Smooth muscle cell (in vitro differentiated cells): Measurements from ENCODE around the gene CYTH2. TPM values are rescaled to one million over a fixed set of nuclear protein-coding genes. Genes with fewer than 3 reads are reported as not detected.

ENCODE experiments used
- DNase-seq: peaks from one replicate; lab custom pipeline; 2025; ENCODE audit not compliant: unreplicated experiment; lab: John Stamatoyannopoulos, UW
- H2AFZ ChIP-seq: fragments of 200-600 bp; sonication (generic); 2 replicates; pipeline ENCODE4 v1.6.0; 2016; ENCODE audit warnings: antibody characterized with exemption, low read depth, mild to moderate bottlenecking
- H3F3A ChIP-seq: fragments of 200-600 bp; sonication (generic); 2 replicates; pipeline ENCODE4 v1.6.0; 2017; ENCODE audit warnings: antibody characterized with exemption, low read depth
- H3K27ac ChIP-seq: fragments of 200-600 bp; sonication (generic); 2 replicates; pipeline ENCODE4 v1.5.1; 2016; ENCODE audit warnings: low read depth, mild to moderate bottlenecking
- H3K27me3 ChIP-seq: fragments of 200-600 bp; sonication (generic); 2 replicates; pipeline ENCODE4 v1.6.1; 2016; ENCODE audit warnings: low read depth, mild to moderate bottlenecking
- H3K36me3 ChIP-seq: fragments of 200-600 bp; sonication (generic); 2 replicates; pipeline ENCODE4 v1.5.1; 2016; ENCODE audit warnings: low read depth
- H3K4me1 ChIP-seq: fragments of 200-600 bp; sonication (generic); 2 replicates; pipeline ENCODE4 v1.5.1; 2016; ENCODE audit warnings: low read depth
- H3K4me2 ChIP-seq: fragments of 200-600 bp; sonication (generic); 2 replicates; pipeline ENCODE4 v1.6.0; 2016; ENCODE audit warnings: mild to moderate bottlenecking
- H3K4me3 ChIP-seq: fragments of 200-600 bp; sonication (generic); 2 replicates; pipeline ENCODE4 v1.5.1; 2016; ENCODE audit warnings: mild to moderate bottlenecking
- H3K79me2 ChIP-seq: fragments of 200-600 bp; sonication (generic); 2 replicates; pipeline ENCODE4 v1.6.0; 2016; ENCODE audit warnings: low read depth, mild to moderate bottlenecking
- H3K9ac ChIP-seq: fragments of 200-600 bp; sonication (generic); 2 replicates; pipeline ENCODE4 v1.6.0; 2016; ENCODE audit warnings: low read depth
- H3K9me3 ChIP-seq: fragments of 200-600 bp; sonication (generic); replicated peaks from 2 replicates; pipeline ENCODE4 v1.5.1; 2016; ENCODE audit warnings: low read depth
- H4K20me1 ChIP-seq: fragments of 200-600 bp; sonication (generic); 2 replicates; pipeline ENCODE4 v1.6.0; 2016; ENCODE audit warnings: low read depth
- WGBS: methylation state at CpG from one replicate; pipeline ENCODE4 v1.1.7; 2016; ENCODE audit warnings: low lambda C conversion rate; 5-methylcytosine and 5-hydroxymethylcytosine counted together
- polyA plus RNA-seq: library from polyadenylated mRNA; unstranded; fragments of >200 nt; fragmentation: Nextera tagmentation; extraction: Ambion mirVana; gene quantifications from 2 replicates; pipeline ENCODE4 v1.2.1, GENCODE V29; 2016
- total RNA-seq: library from RNA; depleted of rRNA; stranded (reverse); fragments of >200 nt; gene quantifications from 2 replicates; pipeline ENCODE4 v1.2.3, GENCODE V29; 2014
- TF ChIP-seq, protein P1 (sequence below): fragments of 200-600 bp; sonication (generic); IDR thresholded peaks from 2 replicates; pipeline ENCODE4 v1.5.1; 2017; ENCODE audit warnings: borderline replicate concordance, mild to moderate bottlenecking, antibody characterized with exemption; ENCODE audit not compliant: insufficient read depth, poor library complexity, severe bottlenecking

Gene CYTH2
- total and polyA plus RNA-seq, 2 experiments from 2014 or later, result 49.7 to 62.1 TPM

DNA sequence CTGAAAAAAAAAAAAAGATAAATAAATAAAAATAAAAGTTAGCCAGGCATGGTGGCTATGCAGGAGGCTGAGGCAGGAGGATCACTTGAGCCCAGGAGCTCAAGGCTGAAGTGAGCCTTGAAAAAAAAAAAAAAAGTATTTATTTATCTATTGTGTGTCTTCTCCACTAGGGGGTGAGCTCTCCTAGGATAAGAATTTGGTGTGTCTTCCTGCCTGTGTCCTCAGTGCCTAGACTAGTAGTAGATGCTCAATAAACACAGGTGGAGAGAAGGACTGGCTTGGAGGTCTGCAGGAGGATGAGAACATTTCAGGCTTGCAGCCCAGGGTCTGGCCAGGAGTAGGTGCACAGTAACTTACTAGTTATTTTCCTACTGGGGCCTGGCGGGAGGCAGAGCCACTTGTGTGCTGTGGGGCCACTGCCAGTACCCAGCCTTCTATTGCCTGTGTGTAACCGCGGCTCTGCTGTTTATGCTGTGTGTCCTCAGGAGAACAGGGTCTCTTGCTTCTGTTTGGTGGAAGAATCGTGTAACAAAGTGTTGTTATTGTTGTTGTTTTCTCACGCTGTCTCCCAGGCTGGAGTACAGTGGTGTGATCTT lies 37.1 kb downstream of the CYTH2 start:
- DNase-seq, result no peak

DNA sequence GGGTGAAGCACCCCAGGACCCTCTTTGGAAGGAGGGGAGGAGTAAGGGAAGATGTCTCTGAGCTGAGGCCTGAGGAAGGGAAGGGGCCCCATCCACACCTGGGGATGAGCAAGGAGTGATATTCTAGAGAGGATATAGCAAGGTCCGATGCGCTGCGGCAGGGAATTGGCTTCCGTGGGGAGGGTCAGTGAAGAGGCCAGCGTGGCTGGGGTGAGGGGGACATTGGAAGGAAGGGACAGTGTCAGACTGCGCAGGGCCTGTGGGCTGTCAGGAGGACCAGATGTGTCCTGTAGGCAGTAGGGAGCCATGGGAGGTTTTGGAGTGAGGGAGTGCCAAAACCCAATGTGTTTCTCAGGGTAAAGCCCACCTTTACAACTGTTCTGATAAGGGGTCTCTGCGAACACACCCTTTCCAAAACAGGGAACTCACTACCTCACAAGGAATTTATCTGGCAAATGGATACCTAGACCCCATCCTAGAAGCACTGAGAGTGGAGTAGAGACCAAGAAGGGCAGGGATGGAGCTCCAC lies 38.8 kb downstream of the CYTH2 start:
- H3K27me3 ChIP-seq, result no peaks in the 10 kb centered on the region

More for the DNA sequence above, 37.1 kb downstream of the CYTH2 start:
- Histone ChIP-seq H3K79me2 (no peaks in the 10 kb centered on the region), H4K20me1 (no peaks in the 10 kb centered on the region), H2AFZ (no peak overlapping the region), H3F3A (no peaks in the 10 kb centered on the region), H3K27me3 (no peaks in the 10 kb centered on the region), H3K27ac (no peak overlapping the region), H3K4me3 (no peak overlapping the region), H3K9ac (no peak overlapping the region), H3K4me1 (peaks cover 8% of the 10 kb centered on the region), H3K36me3 (no peaks in the 10 kb centered on the region), H3K4me2 (no peak overlapping the region), H3K9me3 (no peaks in the 10 kb centered on the region)
- TF ChIP-seq, protein P1, sequence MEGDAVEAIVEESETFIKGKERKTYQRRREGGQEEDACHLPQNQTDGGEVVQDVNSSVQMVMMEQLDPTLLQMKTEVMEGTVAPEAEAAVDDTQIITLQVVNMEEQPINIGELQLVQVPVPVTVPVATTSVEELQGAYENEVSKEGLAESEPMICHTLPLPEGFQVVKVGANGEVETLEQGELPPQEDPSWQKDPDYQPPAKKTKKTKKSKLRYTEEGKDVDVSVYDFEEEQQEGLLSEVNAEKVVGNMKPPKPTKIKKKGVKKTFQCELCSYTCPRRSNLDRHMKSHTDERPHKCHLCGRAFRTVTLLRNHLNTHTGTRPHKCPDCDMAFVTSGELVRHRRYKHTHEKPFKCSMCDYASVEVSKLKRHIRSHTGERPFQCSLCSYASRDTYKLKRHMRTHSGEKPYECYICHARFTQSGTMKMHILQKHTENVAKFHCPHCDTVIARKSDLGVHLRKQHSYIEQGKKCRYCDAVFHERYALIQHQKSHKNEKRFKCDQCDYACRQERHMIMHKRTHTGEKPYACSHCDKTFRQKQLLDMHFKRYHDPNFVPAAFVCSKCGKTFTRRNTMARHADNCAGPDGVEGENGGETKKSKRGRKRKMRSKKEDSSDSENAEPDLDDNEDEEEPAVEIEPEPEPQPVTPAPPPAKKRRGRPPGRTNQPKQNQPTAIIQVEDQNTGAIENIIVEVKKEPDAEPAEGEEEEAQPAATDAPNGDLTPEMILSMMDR, result peak; percentile 61
- 96% methylated on average over 5 of the region's 5 CpGs for WGBS

DNA sequence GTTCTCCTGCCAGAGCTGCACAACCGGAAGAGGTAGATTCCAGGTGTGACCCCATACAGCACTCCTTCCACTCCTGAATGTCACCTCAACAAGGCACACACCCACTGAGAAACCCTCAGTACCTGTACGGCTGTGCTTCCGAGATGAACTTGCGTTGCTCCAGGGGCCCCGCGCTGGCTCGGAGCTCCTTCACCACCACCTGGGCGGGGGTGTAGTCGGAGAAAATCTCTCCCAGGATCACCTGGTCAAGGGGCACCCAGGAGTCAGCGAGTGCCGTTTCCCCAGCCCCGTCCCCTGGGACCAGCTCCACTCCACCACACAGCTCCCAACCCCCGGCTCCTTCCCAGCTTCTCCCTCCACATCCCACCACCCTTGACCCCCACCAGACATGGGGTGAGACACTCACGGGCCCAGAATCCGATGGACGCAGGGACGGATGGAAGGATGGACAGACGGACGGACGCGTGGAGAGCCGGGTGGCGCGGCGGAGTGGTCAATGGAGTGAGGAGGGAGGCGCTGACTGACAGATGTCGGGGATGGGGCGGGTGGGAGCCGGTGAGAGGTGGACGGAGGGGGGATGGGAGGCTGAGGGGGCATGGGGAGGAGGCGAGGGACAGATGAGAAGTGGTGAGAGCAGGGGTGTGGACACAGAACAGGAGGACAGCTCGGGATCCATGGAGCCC lies 39.7 kb downstream of the CYTH2 start:
- H3K9ac ChIP-seq, result no peak overlapping the region
- no peak overlapping the region for H3K4me2 ChIP-seq
- H3K4me3 ChIP-seq, result no peak overlapping the region
- H3K27ac ChIP-seq, result no peak overlapping the region
- no peaks in the 10 kb centered on the region for H4K20me1 ChIP-seq
- TF ChIP-seq, protein P1, result no peak
- no peaks in the 10 kb centered on the region for H3K9me3 ChIP-seq
- 93% methylated on average over 29 of the region's 32 CpGs for WGBS
- DNase-seq, result no peak
- H3K4me1 ChIP-seq, result peaks cover 8% of the 10 kb centered on the region
- H3K36me3 ChIP-seq, result no peaks in the 10 kb centered on the region
- H2AFZ ChIP-seq, result no peak overlapping the region
- H3K27me3 ChIP-seq, result no peaks in the 10 kb centered on the region
- peaks cover 4% of the 10 kb centered on the region for H3F3A ChIP-seq
- no peaks in the 10 kb centered on the region for H3K79me2 ChIP-seq

More for the DNA sequence above, 38.8 kb downstream of the CYTH2 start:
- Histone ChIP-seq H3K9me3 (no peaks in the 10 kb centered on the region), H3K4me2 (no peak overlapping the region), H3K9ac (no peak overlapping the region), H2AFZ (no peak overlapping the region), H3F3A (peaks cover 4% of the 10 kb centered on the region), H4K20me1 (no peaks in the 10 kb centered on the region), H3K79me2 (no peaks in the 10 kb centered on the region), H3K4me3 (no peak overlapping the region), H3K27ac (no peak overlapping the region), H3K36me3 (no peaks in the 10 kb centered on the region), H3K4me1 (peaks cover 8% of the 10 kb centered on the region)
- no peak for DNase-seq
- TF ChIP-seq, protein P1, result no peak
- WGBS, result 96% methylated on average over 7 of the region's 7 CpGs
